Muscle of arm (tissue), 12 donors: ENCODE measurements around the gene CADM2. TPM values are rescaled to one million over a fixed set of nuclear protein-coding genes. Genes with fewer than 3 reads are reported as not detected.
"Not testable (repeated sequence)": the region's sequence is repeated elsewhere in the genome, so short reads cannot be mapped to it uniquely, and the experiment has no call there.

Experiments used
- DNase-seq: peaks from one replicate; pipeline ENCODE4 v3.0.0-alpha.2; 2013
- polyA plus RNA-seq, 12 donors: library from polyadenylated mRNA; unstranded; fragments of 120-200 nt; gene quantifications; one replicate each; pipeline ENCODE4 v1.2.1, GENCODE V29; 2013; ENCODE audit not compliant: insufficient read length in 12 of 12

The CADM2 gene
- polyA plus RNA-seq, 12 donors, result 2.3 to 28.5 (median 5.5) TPM; not detected in 1

GRCh38 chr3:85670634-85671205 is 711.9 kb downstream of the CADM2 start:
- DNase-seq, result no peak

- DNase-seq, result no peak
Observed at GRCh38 chr3:85672761-85673160, 714.0 kb downstream of the CADM2 start.

- no peak for DNase-seq
Observed at GRCh38 chr3:85678713-85679112, 719.9 kb downstream of the CADM2 start.

DNA sequence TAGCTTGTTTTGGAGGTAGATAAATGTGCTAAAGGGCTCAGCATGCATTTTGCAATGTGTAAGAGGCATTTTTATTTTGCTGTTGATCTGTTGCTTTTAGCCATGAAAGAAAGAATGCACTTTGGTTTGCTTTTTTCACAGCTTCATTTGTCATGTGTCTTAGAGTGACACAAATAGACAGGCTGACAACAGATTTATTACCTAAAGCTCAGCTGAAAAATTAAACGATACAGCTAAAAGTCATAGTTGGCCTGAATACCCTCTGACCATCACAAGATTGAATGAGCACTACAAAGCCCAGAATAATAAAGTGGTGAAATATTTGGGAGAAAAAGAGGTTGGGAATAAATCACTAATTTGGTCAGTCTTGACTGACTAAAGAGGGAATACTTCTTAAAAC is 723.1 kb downstream of the CADM2 start:
- DNase-seq, result no peak

DNA sequence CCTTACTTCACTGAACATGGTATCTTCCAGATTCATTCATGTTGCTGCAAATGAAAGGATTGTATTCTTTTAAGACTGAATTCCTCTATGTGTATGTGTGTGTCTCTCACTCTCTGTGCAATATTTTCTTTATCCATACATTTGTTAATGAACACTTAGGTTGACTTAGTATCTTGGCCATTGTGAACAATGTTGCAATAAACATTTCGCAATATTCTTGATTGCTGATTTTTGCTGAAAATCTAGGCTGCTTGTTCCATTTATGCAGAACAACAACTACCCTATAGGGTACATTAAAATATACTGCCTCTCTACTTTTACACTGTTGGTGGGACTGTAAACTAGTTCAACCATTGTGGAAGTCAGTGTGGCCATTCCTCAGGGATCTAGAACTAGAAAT is 732.4 kb downstream of the CADM2 start:
- no peak for DNase-seq

GRCh38 chr3:85697156-85697555 is 738.4 kb downstream of the CADM2 start:
- DNase-seq, result no peak

GRCh38 chr3:85706130-85706529 is 747.3 kb downstream of the CADM2 start:
- no peak for DNase-seq

DNA sequence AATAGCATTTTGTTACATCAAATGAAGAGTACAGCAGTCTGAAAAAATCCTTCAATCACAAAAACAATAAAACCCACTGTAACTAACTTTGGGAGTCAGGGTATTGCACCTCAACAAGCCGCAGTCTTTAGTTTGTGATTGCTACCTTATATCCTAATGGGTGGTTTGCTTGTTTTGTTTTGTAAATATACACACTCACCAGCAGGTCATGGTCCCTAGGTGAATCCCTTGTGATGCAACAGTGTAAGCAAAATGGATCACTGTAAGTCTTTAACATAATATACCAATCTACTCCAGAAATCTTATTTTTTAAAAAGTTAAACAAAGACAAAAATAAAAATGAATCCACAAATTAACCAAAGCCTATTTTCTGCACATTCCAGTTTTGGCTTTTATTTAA is 749.5 kb downstream of the CADM2 start:
- not testable (repeated sequence) for DNase-seq

- DNase-seq, result no peak
Observed at GRCh38 chr3:85709346-85709892, 750.6 kb downstream of the CADM2 start.

GRCh38 chr3:85710490-85710889 is 751.7 kb downstream of the CADM2 start:
- DNase-seq, result no peak

- DNase-seq, result no peak
Observed at GRCh38 chr3:85721409-85722145, 762.8 kb downstream of the CADM2 start.

DNA sequence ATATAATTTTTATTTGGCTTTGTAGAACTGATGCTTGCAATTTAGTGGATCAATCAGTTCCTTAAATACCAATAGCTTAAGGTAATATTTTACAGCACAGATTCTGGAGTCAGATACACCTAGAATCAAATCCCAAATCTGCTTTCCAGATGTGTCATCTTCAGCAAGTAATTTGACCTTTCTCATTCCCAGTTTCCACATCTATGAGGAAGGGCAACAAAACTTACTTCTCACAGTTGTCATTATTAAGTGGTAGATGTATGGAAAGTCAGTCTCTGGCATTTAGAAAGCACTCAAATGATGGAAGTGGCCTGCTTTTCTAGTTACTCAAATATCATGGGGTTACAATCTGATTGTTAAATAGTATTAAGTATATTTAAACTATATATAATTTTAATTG is 767.0 kb downstream of the CADM2 start:
- no peak for DNase-seq

GRCh38 chr3:85726241-85726640 is 767.5 kb downstream of the CADM2 start:
- no peak for DNase-seq

DNA sequence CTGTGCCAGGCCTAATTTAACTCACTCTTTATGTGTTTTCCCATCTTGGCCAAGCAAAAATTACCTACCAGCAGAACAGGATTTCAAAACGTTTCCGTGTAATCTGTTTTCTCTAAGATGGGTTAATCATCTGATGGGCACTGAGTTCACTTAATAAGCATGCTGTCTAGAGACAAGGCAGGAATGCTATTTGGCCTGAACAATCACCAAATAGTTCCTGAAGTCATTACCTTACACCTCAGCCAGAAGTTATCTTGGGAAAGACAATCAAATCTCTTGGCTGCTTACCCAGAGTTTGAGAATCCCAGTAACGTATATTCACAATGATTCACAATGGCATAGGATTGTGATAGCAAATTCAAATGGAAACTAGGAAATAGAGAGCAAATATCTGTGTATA is 779.1 kb downstream of the CADM2 start:
- DNase-seq, result no peak

DNA sequence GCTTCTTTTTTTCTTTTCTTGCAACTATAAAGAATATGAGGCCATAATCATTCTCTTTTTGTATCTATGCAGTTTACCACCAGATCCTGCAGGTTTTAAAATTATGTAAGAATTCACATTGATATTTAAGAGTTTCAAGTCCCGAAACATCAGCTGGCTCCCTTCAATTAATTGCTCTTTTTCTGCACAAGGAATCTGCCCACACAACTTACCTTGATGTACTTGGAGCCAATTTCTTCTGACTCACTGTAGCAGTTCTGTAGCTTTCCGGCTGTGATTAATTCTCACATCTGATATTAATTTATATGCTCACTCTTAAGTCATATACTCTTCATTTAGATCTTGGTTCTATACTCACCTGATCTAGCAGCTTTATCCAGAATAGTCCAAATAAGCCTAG is 781.8 kb downstream of the CADM2 start:
- no peak for DNase-seq

DNA sequence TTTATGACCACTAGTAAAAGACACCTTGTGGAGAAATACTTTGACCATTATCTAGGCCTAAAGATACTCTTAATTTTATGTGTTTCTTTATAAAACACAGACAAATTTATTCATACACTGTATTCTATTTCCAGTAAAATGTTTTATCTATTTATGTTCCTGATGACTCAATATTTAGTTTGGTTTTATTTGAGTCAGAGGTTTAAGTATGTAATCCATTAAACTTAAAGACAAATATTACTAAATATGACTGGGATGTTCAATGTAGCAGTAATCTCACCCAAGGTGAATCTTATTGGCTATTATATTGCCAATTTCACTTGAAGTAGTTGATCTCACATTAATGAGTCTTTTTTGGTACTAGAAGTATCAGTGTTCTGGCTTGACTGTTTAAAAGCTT is 799.7 kb downstream of the CADM2 start:
- DNase-seq, result no peak

GRCh38 chr3:85760342-85760741 is 801.6 kb downstream of the CADM2 start:
- DNase-seq, result no peak

DNA sequence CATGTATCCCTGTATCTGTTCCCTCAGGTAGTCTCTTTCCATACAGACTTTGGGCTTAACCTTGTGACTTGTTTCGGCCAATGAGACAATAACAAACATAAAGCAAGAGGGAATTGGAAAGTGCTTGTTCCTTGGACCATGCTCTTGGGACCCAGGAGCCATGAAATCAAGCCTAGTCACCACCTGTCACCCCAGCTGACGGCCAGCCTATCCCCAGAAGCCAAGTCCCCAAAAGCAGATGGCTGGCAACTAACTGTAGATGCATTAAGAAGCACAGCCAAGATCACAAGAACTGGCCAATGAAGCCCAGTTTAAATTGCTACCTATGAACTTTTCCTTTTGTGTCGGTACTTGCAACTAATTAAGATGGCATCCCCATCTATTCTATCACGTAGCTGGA is 822.0 kb downstream of the CADM2 start:
- no peak for DNase-seq

DNA sequence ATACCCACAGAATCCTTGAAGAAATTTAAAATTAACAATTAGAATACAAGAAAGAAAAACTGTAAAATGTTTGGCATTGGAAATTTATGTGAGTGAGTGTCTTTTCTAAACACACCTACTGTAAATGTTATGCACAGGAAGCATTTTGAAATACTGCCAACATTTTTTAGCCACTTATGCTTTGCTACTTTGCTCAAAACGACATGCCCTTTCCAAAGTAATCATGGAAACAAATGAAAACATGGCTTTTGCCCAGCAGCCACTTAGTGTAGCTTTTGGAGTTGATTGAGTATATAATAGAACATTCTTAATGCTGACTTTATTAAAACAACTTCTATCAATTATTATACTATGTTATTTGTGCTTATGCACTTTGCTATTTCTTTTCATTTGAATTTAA is 823.0 kb downstream of the CADM2 start:
- no peak for DNase-seq

- DNase-seq, result no peak
Observed at GRCh38 chr3:85783291-85783690, 824.5 kb downstream of the CADM2 start.

- DNase-seq, result no peak
Observed at GRCh38 chr3:85785766-85786165, 827.0 kb downstream of the CADM2 start.

DNA sequence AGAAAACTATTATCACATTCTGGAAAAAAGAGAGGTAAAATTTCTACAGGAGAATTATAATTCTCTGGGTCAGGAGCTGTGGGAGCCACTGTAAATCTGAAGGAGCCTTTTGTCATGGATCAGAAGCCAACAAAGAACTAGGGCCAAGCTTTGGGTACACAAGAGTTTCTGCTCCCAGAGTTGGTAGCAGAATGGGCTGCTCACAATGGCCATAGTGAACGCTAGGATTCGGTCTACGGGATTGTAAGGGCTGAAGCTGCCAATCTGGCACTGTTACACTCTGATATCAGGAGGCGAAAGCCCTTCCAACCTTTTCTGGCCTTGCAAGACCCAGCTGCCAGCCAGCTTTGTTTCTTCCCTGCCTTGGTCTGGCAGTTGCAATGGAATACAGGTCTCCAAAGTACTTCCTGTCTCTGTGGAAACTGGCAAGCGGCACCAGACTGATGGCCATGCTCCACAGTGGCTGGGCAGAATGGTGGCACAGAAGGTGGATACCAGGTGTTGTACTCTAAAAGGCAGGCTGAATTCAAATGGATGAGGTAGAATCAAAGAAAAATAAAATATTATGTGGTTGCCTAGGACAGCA is 831.7 kb downstream of the CADM2 start:
- DNase-seq, result no peak

GRCh38 chr3:85796140-85796539 is 837.4 kb downstream of the CADM2 start:
- DNase-seq, result no peak
